ENCODE results near the gene H2BW2. TPM values are rescaled to one million over a fixed set of nuclear protein-coding genes. Genes with fewer than 3 reads are reported as not detected.

The H2BW2 gene
- total RNA-seq = not detected in 2 replicates

GRCh38 chrX:104039689-104040505 is at the start of gene H2BW2:
Gene H2BW2, plus strand, starts transcription at chrX:104039956. Its CDS starts 39 bp downstream, at chrX:104039995.

DNA sequence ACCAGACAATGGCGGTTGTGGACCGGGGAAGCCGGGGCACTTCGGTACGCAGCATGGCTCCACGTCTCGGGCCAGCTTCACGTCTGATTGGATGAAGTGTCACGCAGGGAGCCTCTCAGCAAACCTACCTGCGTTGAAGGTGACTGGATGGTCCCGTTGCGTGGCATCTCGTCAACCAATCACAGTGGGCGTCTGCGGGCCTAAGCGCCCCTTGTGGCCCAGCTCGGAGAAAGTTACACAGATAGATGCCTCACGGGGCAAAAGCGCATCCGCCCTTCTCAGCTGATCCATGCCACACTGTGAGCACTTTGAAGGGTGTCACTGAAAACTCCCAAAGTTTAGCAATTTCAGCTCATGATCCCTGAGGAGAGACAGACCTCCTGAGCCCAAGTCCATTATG is 26.1 kb upstream of the H2BW2 start, which contains the start of gene H2BW1:
TSS of gene H2BW1 (minus strand) at position 103 of the 400 bp plus-strand sequence. CDS start 132 bp downstream, outside the sequence.

GRCh38 chrX:104075778-104076445 is 36.2 kb downstream of the H2BW2 start, which contains the start of gene TMSB15C:
Gene TMSB15C, minus strand, starts transcription at chrX:104076236.

Other genes with a start within 250 kb of the H2BW2 start
- under 0.01 TPM in 1 of 2 replicates, not detected in the other for gene RAB9B, start 207.7 kb upstream of the H2BW2 start, total RNA-seq
- gene TMSB15B, start 77.3 kb upstream of the H2BW2 start, total RNA-seq = 0.64 and 7.2 TPM in 2 replicates
- not detected in 2 replicates for gene H2BW1, start 26.2 kb upstream of the H2BW2 start, total RNA-seq
- gene TMSB15C, start 36.3 kb downstream of the H2BW2 start, total RNA-seq = 0.21 and 2.2 TPM in 2 replicates
- gene ZCCHC18, start 72.6 kb downstream of the H2BW2 start, total RNA-seq = under 0.01 TPM in 1 of 2 replicates, not detected in the other
- 2.3 and 3.6 TPM in 2 replicates for gene SLC25A53, start 117.1 kb downstream of the H2BW2 start, total RNA-seq
- gene FAM199X, start 126.5 kb downstream of the H2BW2 start, total RNA-seq = 29.4 and 35.8 TPM in 2 replicates
- not detected in 2 replicates for gene ESX1, start 215.0 kb downstream of the H2BW2 start, total RNA-seq

All from tracheal epithelial cell (primary cell).